Activated T-helper 17 cell treated with anti-CD3 and anti-CD28 coated beads, Interleukin-2, amount 50 U/mL, for 72 hours (primary cell): Measurements from ENCODE around the gene CAPN9. TPM values are rescaled to one million over a fixed set of nuclear protein-coding genes. Genes with fewer than 3 reads are reported as not detected.

Experiments used
- ATAC-seq: fragments of 150-1000 bp; cut with Tn5 transposase; replicated peaks from 2 replicates; pipeline ENCODE4 v1.10.0; 2021; ENCODE audit warnings: mild to moderate bottlenecking, moderate library complexity
- H3K27ac Mint-ChIP-seq: one replicate; pipeline ENCODE4 v1.8.0; 2022; ENCODE audit warnings: mixed read lengths
- H3K27me3 Mint-ChIP-seq: one replicate; pipeline ENCODE4 v1.8.0; 2022; ENCODE audit warnings: mixed read lengths
- H3K36me3 Mint-ChIP-seq: one replicate; pipeline ENCODE4 v1.8.0; 2022; ENCODE audit warnings: low read depth, mild to moderate bottlenecking, mixed read lengths
- H3K4me1 Mint-ChIP-seq: one replicate; pipeline ENCODE4 v1.8.0; 2022; ENCODE audit warnings: mixed read lengths
- H3K4me3 Mint-ChIP-seq: one replicate; pipeline ENCODE4 v1.8.0; 2022; ENCODE audit warnings: mild to moderate bottlenecking, mixed read lengths
- H3K9me3 Mint-ChIP-seq: one replicate; pipeline ENCODE4 v1.8.0; 2022; ENCODE audit warnings: mixed read lengths
- total RNA-seq, 2 donors: library from RNA; stranded (reverse); gene quantifications; one replicate each; pipeline ENCODE4 v1.2.3, GENCODE V29; 2022

Gene CAPN9
- total RNA-seq, 2 donors from 2014 or later, result not detected

DNA sequence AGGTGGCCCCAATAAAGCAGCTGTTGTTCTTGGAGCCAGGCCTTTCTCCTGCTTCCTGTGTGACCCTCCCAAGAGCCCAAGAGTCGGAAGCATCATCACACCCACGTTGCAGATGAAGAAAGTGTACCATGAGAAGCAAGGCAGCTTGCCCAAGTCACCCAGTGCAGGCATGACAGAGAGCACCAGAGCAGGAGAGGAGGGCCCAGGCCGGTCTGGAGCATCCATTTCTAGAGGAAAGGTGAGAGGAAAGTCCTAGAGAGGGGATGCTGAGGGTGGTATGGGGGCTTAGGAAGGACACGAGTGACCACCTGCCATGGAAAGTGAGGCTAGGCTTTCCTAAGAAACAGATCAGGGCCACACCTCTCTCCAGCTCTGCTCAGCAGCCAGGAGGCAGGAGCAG, 74.2 kb downstream of the CAPN9 start:
- no peak overlapping the region for H3K27ac Mint-ChIP-seq
- H3K9me3 Mint-ChIP-seq, result no peaks in the 10 kb centered on the region

DNA sequence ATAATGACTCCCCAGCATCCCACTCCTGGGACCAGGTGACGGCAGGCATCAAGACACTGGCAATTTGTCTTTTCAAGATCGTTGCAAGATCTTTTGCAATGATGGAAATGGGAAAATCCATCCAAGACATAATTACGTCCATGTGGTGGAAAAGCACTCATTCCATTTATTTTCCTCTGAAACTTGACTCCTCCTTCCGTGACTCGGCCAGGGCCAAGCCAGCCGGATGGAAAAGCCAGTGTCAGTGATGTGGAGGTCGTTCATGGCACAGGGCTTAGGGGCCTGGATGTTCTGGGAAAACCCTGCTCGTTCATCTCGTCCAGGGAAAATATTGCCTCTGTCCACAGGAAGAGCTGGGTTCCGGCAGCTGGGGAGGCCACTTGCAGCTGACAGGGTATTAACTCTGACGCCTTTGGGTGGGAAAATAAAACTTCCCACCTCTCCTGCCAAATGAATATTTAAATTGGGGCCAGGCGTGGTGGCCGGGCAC, 74.9 kb downstream of the CAPN9 start:
- H3K27me3 Mint-ChIP-seq, result peaks cover 22% of the 10 kb centered on the region
- no peak for ATAC-seq
- H3K4me1 Mint-ChIP-seq, result no peaks in the 10 kb centered on the region
- no peak overlapping the region for H3K4me3 Mint-ChIP-seq
- no peaks in the 10 kb centered on the region for H3K9me3 Mint-ChIP-seq
- H3K36me3 Mint-ChIP-seq, result no peaks in the 10 kb centered on the region
- H3K27ac Mint-ChIP-seq, result no peak overlapping the region

More for the DNA sequence above, 74.2 kb downstream of the CAPN9 start:
- Mint-ChIP-seq H3K4me3 (no peak overlapping the region), H3K27me3 (peaks cover 22% of the 10 kb centered on the region), H3K4me1 (no peaks in the 10 kb centered on the region), H3K36me3 (no peaks in the 10 kb centered on the region)
- no peak for ATAC-seq

DNA sequence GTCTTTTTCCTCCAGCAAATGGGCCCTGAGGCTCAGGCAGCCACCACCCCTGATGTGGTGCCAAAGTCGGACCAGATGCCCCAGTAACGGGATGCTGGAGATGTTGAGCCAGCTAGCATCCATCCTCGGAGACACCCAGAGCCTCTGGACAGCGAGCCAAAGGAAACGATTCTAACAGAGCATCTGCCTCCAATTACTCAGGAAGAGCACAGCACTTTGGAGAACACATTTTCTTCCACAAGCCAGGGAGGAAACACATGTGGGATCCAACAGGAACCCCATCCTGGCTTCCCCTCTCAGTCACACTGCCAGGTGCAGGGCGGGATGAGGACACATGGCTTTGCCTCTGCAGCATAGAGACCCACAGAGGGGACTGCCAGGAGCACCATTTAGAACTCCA, 76.2 kb downstream of the CAPN9 start:
- no peak overlapping the region for H3K4me3 Mint-ChIP-seq

DNA sequence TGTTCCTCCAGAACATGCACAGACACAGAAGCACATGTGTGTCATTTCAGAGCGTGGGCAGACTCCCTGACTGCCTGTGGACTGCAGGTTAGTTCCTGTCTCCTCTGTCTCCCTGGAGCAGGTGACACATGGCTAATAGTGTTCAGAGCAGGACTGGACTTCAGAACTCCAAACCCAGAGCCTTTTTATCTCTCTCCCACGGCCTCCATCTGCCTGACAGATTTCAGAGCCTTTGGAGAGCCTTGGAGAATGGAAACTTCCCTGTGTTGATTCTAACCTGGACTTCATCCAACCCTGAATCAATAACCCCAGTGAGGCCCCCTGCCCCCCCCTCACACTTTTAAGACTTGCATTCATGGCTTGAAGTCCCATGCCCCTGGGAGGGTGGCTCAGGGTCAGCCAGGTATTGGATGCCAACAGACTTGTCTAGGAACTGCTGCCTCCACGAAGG, 76.8 kb downstream of the CAPN9 start:
- H3K4me1 Mint-ChIP-seq, result no peaks in the 10 kb centered on the region
- H3K4me3 Mint-ChIP-seq, result no peak overlapping the region
- no peak for ATAC-seq
- peaks cover 13% of the 10 kb centered on the region for H3K27me3 Mint-ChIP-seq
- no peak overlapping the region for H3K27ac Mint-ChIP-seq
- H3K36me3 Mint-ChIP-seq, result no peaks in the 10 kb centered on the region
- H3K9me3 Mint-ChIP-seq, result no peaks in the 10 kb centered on the region

More for the DNA sequence above, 76.2 kb downstream of the CAPN9 start:
- Mint-ChIP-seq H3K27ac (no peak overlapping the region), H3K36me3 (no peaks in the 10 kb centered on the region), H3K27me3 (peaks cover 17% of the 10 kb centered on the region), H3K4me1 (no peaks in the 10 kb centered on the region), H3K9me3 (no peaks in the 10 kb centered on the region)
- ATAC-seq, result no peak

DNA sequence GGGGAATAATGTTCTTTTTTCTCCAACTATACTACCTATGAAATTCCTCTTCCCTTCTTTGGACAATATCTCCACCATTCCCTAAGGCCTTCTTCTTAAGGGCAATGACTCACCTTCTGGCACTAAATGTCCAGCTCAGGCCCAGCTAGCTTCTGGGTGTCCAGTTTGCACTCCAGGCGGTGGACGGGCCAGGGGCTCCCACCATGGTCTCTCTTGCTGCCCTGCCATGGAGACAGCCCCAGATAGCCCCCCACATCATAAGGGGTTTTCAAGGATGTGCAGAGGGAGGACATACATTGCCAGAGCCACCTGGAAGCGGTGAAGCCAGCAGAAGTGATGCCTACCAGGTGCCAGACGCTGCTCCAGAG, 77.3 kb downstream of the CAPN9 start:
- no peak overlapping the region for H3K4me3 Mint-ChIP-seq
- no peaks in the 10 kb centered on the region for H3K9me3 Mint-ChIP-seq
- peaks cover 11% of the 10 kb centered on the region for H3K27me3 Mint-ChIP-seq
- H3K27ac Mint-ChIP-seq, result no peak overlapping the region
- no peak for ATAC-seq
- H3K4me1 Mint-ChIP-seq, result no peaks in the 10 kb centered on the region
- no peaks in the 10 kb centered on the region for H3K36me3 Mint-ChIP-seq

DNA sequence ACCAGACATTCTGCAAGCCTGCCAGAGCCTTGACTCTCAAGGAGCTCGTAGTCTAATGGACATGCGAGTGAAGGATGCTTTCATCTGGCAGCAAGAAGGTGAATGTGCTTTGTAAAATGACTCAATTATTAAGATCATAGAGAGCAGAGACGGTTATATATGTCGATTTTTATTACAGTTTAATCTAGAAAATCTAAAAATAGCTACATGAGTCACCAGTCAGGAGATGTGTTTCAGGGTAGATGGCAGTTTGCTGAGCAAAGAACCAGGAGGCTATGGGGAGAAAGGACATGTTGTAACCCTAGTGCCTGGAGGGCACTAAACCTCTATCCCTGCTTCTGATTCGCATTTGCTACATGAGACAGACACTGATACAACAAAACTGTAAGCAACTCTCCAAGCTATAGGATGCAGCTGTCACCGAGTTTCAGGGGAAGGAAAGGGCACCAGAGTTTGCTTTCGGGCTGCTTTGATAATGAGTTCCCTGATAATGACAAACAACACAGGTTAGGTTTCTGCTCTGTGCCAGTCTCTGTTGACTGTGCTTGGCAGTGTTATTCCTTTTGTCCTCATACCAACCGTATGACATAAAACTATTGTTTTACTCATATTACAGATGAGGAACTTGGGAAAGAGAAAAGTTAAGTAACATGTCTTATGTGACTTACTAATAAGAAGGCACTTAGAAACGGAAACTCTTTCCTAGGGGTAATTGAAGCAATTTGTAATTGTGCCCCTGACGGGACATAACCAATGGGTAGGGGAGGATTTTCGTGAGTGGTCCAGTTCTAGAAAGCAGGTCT, 77.9 kb downstream of the CAPN9 start:
- Mint-ChIP-seq H3K27ac (no peak overlapping the region), H3K9me3 (no peaks in the 10 kb centered on the region), H3K27me3 (peaks cover 7% of the 10 kb centered on the region), H3K4me3 (no peak overlapping the region), H3K36me3 (no peaks in the 10 kb centered on the region), H3K4me1 (no peaks in the 10 kb centered on the region)
- no peak for ATAC-seq

DNA sequence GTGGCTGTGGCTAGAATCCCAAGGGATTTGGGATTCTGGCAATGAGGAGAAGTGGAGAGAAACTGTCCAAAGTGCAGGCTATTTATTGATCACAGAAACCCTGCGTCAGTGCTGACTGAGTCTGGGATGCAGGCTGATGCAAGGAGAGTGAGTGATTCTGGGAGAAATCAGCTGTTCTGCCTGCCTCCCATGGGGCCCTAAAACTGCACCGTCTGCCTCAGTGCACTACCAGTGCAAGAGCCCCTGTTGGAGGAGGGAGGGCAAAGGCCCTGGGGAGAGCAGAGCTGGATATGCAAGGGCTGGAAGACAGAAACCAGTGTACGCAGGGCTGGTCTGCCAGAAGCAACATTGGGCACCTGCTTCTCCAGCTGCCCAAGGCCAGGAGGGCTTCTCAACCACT, 78.6 kb downstream of the CAPN9 start:
- no peaks in the 10 kb centered on the region for H3K9me3 Mint-ChIP-seq
- no peak for ATAC-seq
- H3K27ac Mint-ChIP-seq, result no peak overlapping the region
- peaks cover 5% of the 10 kb centered on the region for H3K27me3 Mint-ChIP-seq
- H3K4me1 Mint-ChIP-seq, result no peaks in the 10 kb centered on the region
- no peak overlapping the region for H3K4me3 Mint-ChIP-seq
- H3K36me3 Mint-ChIP-seq, result no peaks in the 10 kb centered on the region

DNA sequence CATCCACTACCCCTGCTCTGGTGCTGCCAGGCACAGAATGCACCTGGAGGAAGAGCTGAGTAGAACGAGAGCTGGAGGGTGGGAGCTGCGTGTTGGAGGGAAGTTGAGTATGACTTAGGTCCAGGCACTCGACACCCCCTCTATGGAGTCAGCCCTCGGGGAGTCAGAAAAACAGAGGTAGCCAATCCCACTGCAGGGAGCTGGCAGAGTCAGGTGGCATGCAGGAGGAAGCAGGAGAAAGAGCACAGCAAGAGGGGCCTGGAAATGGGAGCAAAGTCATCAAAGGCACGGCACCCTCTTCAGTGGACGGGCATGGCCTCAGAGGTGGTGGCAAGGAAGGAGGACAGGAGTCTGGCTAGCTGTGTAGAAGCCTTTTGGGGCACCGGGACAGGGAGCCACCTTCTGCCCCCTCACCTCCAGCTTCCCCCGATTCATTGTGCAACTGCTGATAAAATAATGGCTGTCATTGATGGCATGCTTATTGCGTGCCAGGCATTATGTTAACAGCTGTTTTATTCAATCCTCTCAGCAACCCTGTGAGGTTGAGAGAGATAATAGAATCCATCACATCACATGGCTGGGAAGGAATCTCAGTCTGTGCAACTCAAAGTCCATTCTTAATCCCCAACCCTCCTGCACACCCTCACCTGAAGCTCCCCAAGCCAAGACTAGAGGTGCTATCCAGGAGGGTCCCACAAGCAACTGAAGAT, 79.1 kb downstream of the CAPN9 start:
- Mint-ChIP-seq H3K27me3 (no peaks in the 10 kb centered on the region), H3K4me1 (no peaks in the 10 kb centered on the region), H3K27ac (no peak overlapping the region), H3K4me3 (no peak overlapping the region), H3K9me3 (no peaks in the 10 kb centered on the region), H3K36me3 (no peaks in the 10 kb centered on the region)
- no peak for ATAC-seq

DNA sequence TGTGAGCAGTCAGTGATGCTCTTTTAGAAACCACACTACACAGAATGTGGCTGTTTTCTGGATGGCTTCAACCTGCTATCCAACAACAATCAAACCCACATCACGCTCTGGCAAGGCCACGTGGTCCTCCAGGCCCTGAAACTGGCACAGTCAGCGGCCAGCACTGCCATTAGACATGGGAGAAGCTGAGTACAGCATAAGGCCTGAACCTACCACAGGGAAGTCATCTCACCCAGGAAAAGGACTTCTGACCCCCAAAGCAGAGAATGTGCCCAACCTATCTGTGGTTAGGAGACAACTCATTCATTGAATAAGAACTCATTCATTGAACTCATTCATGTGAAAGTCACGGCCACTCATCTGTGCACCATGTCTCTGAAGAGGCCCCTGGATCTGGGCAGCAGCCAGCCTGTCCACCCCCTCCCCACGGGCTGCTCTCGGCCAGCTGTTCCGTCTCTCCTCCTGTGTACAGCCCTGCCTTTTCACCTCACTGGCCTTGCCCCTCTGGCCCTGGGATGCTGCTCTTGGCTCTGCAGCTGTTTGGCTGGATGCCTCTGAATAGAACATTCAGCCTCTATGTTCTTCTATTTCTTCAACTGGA, 80.0 kb downstream of the CAPN9 start:
- ATAC-seq, result no peak

DNA sequence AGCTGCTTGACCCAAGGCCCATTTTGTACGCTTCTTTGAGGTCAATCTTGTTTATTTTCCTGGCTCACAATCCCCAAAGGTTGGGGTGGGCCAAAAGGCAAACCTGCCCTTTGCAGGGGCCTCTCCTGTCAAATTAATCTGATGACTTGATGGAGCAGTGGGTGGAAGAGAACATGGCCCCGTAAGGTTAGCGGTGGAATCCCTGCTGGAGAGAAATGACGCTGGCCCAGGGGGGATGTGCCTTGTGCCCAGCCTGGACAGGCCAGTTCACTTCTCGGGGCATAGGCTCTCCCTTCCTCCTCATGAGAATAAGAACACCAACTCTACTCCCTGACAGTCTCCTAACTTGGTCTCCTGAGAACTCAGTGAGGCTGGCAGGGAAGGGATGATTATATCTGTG, 80.6 kb downstream of the CAPN9 start:
- no peak overlapping the region for H3K4me3 Mint-ChIP-seq
- H3K36me3 Mint-ChIP-seq, result no peaks in the 10 kb centered on the region
- ATAC-seq, result no peak
- no peaks in the 10 kb centered on the region for H3K9me3 Mint-ChIP-seq
- peaks cover 4% of the 10 kb centered on the region for H3K27me3 Mint-ChIP-seq
- no peaks in the 10 kb centered on the region for H3K4me1 Mint-ChIP-seq
- no peak overlapping the region for H3K27ac Mint-ChIP-seq

More for the DNA sequence above, 80.0 kb downstream of the CAPN9 start:
- Mint-ChIP-seq H3K36me3 (no peaks in the 10 kb centered on the region), H3K9me3 (no peaks in the 10 kb centered on the region), H3K27ac (no peak overlapping the region), H3K27me3 (peaks cover 3% of the 10 kb centered on the region), H3K4me1 (no peaks in the 10 kb centered on the region), H3K4me3 (no peak overlapping the region)

DNA sequence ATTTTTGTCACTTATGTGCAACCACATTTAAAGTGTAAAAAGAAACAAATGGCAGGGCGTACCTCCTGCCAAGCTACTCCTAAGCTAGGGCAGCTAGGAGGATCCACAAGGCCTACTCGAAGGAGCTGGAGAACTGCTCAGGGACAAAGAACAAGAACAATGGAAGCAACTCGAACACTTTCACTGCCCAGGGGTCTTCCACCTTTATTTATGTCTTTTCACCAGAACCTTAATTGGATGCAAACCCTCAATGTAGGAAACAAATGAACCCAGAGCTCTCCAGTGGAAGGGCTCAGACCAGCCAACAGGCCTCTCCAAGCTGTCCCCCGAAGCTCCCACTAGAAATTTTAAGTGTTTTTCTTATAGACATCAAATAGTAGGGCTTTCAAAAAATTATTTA, 81.2 kb downstream of the CAPN9 start:
- Mint-ChIP-seq H3K27me3 (peaks cover 4% of the 10 kb centered on the region), H3K36me3 (no peaks in the 10 kb centered on the region), H3K4me1 (no peaks in the 10 kb centered on the region), H3K4me3 (no peak overlapping the region), H3K27ac (no peak overlapping the region), H3K9me3 (no peaks in the 10 kb centered on the region)
- no peak for ATAC-seq

DNA sequence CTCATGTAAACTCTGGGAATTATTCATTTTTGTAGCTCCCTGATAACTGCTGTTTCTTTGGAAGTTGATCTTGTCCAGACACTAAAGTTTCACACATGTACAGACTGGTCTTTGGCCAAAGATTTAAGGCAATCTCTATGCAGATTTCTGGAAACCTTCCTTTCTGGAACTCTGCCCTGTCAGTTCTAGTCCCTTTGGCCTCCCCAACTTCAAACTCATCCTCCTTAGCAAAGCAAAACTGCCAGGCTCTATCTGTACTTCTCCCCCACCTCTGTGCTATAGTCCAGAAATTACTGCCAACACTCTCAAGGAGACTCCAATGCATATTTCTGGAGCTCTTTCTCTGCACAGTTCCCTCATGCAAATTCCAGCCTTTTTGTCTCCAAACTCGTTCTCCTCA, 84.6 kb downstream of the CAPN9 start:
- Mint-ChIP-seq H3K4me3 (no peak overlapping the region), H3K36me3 (no peaks in the 10 kb centered on the region), H3K27ac (no peak overlapping the region), H3K9me3 (no peaks in the 10 kb centered on the region), H3K27me3 (peaks cover 7% of the 10 kb centered on the region), H3K4me1 (no peaks in the 10 kb centered on the region)
- no peak for ATAC-seq

DNA sequence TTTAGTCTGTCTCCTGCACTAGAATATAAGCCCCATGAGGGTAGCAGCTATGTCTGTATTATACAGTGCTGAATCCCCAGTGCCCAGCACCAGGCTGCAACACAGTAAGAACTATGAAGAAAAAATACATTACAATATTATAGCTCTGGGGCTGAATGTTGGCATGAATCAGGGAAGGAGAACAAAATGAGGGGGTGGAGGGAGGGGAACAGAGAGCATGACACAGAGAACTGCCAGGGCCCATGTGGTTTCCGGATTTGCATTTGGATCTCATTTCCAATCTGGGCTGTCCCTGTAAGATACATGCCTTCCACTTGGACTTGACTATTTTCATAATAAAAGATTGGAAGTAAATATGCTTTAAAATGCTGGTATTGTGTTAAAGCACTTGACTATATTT, 85.3 kb downstream of the CAPN9 start:
- Mint-ChIP-seq H3K4me3 (no peak overlapping the region), H3K9me3 (no peaks in the 10 kb centered on the region), H3K27ac (no peak overlapping the region), H3K27me3 (peaks cover 7% of the 10 kb centered on the region), H3K4me1 (no peaks in the 10 kb centered on the region), H3K36me3 (no peaks in the 10 kb centered on the region)
- no peak for ATAC-seq

DNA sequence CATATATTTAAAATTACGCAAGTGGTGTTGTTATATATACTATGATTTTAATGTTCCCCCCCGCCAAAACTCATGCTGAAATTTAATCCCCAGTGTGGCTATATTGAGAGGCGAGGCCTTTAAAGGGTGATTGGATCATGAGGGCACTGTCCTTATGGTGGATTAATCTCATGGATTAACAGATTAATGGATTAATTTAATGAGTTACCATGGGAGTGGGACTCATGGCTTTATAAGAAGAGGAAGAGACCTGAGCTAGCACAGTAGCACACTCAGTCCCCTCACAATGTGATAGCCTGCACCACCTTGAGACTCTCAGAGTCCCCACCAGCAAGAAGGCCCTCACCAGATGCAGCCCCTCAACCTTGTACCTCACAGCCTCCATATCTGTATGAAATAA, 86.3 kb downstream of the CAPN9 start:
- H3K36me3 Mint-ChIP-seq, result no peaks in the 10 kb centered on the region

DNA sequence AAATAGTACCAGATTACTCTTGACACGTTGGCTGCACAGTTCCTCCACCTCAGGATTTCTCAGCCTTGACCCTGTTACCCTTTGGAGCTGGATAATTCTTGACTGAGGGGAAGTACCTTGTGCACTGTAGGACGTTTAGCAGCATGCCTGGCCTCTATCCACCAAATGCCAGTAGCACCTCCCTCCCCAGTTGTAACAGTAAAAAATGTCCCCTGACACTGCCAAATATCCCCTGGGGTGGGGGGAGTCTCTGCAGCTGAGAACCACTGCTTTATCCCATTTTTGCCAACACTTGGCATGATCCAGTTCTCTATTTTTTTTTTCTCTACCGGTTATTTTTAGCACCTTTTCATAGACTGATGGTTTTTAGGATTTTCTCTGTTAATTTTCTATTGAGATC, 87.1 kb downstream of the CAPN9 start:
- no peaks in the 10 kb centered on the region for H3K4me1 Mint-ChIP-seq
- no peaks in the 10 kb centered on the region for H3K36me3 Mint-ChIP-seq
- no peaks in the 10 kb centered on the region for H3K9me3 Mint-ChIP-seq
- no peak for ATAC-seq
- H3K4me3 Mint-ChIP-seq, result no peak overlapping the region
- H3K27ac Mint-ChIP-seq, result no peak overlapping the region
- H3K27me3 Mint-ChIP-seq, result peaks cover 7% of the 10 kb centered on the region

More for the DNA sequence above, 86.3 kb downstream of the CAPN9 start:
- Mint-ChIP-seq H3K27me3 (peaks cover 7% of the 10 kb centered on the region), H3K4me1 (no peaks in the 10 kb centered on the region), H3K4me3 (no peak overlapping the region), H3K9me3 (no peaks in the 10 kb centered on the region), H3K27ac (no peak overlapping the region)
- no peak for ATAC-seq
